Small intestine (tissue), 7 donors: ENCODE measurements around the gene GMPR2. TPM values are rescaled to one million over a fixed set of nuclear protein-coding genes. Genes with fewer than 3 reads are reported as not detected.
A peak's percentile ranks its signal among the peaks of the same experiment; 100 is the strongest.
"Not testable (repeated sequence)": the region's sequence is repeated elsewhere in the genome, so short reads cannot be mapped to it uniquely, and the experiment has no call there.

Experiments used
- DNase-seq, 2 donors: peaks; one replicate each; pipeline versions ENCODE4 v3.0.0 to v3.0.0-alpha.2; 2013
- FAIRE-seq: peaks from 2 replicates; lab custom pipeline; 2012; peaks lifted over from hg19 to GRCh38; lab: Jason Lieb, UNC
- H3K27ac ChIP-seq, 3 donors: one replicate each; pipeline ENCODE4 v1.5.1; 2013; ENCODE audit warnings: low read length in 2 of 3, mild to moderate bottlenecking in 2 of 3, control low read depth in 1 of 3, inconsistent platforms in 1 of 3, low read depth in 1 of 3, moderate library complexity in 1 of 3
- H3K27me3 ChIP-seq, 3 donors: one replicate each; pipeline ENCODE4 v1.6.1; 2013; ENCODE audit warnings: low read length in 3 of 3, inconsistent platforms in 1 of 3; ENCODE audit not compliant: control insufficient read depth in 3 of 3, insufficient read depth in 3 of 3
- H3K36me3 ChIP-seq, 3 donors: one replicate each; pipeline ENCODE4 v1.6.1; 2013; ENCODE audit warnings: low read length in 3 of 3, inconsistent platforms in 1 of 3, low read depth in 1 of 3, mild to moderate bottlenecking in 1 of 3, moderate library complexity in 1 of 3; ENCODE audit not compliant: control insufficient read depth in 3 of 3, insufficient read depth in 2 of 3
- H3K4me1 ChIP-seq, 3 donors: one replicate each; pipeline ENCODE4 v1.6.1; 2013; ENCODE audit warnings: low read length in 2 of 3, inconsistent platforms in 1 of 3, low read depth in 1 of 3, mild to moderate bottlenecking in 1 of 3, moderate library complexity in 1 of 3; ENCODE audit not compliant: control insufficient read depth in 3 of 3, insufficient read depth in 2 of 3
- H3K4me3 ChIP-seq, 3 donors: one replicate each; pipeline ENCODE4 v1.5.1; 2013; ENCODE audit warnings: low read length in 3 of 3, control low read depth in 1 of 3, inconsistent platforms in 1 of 3, low read depth in 1 of 3, mild to moderate bottlenecking in 1 of 3, moderate library complexity in 1 of 3
- H3K9me3 ChIP-seq, 2 donors: one replicate each; pipeline ENCODE4 v1.6.1; 2013; ENCODE audit warnings: low read depth in 1 of 2, low read length in 1 of 2; ENCODE audit not compliant: control insufficient read depth in 2 of 2, insufficient read depth in 1 of 2
- WGBS, 3 donors: extraction: QIAGEN DNeasy Blood & Tissue Kit; methylation state at CpG; one replicate each; pipeline ENCODE4 v1.1.7; 2013; 5-methylcytosine and 5-hydroxymethylcytosine counted together
- polyA plus RNA-seq, 4 donors: library from polyadenylated mRNA; stranded (reverse) in 3 of 4; unstranded in 1 of 4; fragments of 200-250 nt in 3 of 4; fragments of 120-200 nt in 1 of 4; gene quantifications; one replicate each; pipeline versions ENCODE4 v1.2.1 to v1.2.3, GENCODE V29; 2013
- donor health status: healthy with polysubstance abuse.
- donor health status: control.
- donor health status: control.
- donor health status: Bipolar disorder and iron deficiency.
- donor health status: healthy.

GMPR2 gene
- polyA plus RNA-seq, 4 donors, result 57.4 to 94.1 (median 76.0) TPM

- peak within 1 kb of the TSS; percentile 65 to 96 (median 86) for H3K4me3 ChIP-seq
- 0% methylated on average over 81 to 89 of the region's 89 CpGs for WGBS, 3 donors
- no peak for FAIRE-seq
Observed at GRCh38 chr14:24195186-24196070, 37.3 kb upstream of the GMPR2 start, which contains the start of gene TM9SF1. TM9SF1 (minus strand) TSS chr14:24195441; CDS start chr14:24195019, 422 bp downstream.

GRCh38 chr14:24196071-24197055 lies 36.4 kb upstream of the GMPR2 start:
- WGBS, 3 donors, result 31 to 33% (median 32%) methylated on average over 33 of the region's 33 CpGs
- Histone ChIP-seq H3K4me1 (peaks cover 0 to 26% (median 5%) of the 10 kb centered on the region in 3 donors), H3K36me3 (peaks cover 2 to 34% (median 2%) of the 10 kb centered on the region in 3 donors), H3K27me3 (no peaks in the 10 kb centered on the region), H3K27ac (peak overlapping the region; percentile 93 to 99 (median 94)), H3K9me3 (peaks cover 0 to 3% of the 10 kb centered on the region in 2 donors), H3K4me3 (peak overlapping the region; percentile 65 to 96 (median 86))
- FAIRE-seq (no peak), DNase-seq (peak; percentile 71 to 72)

More at GRCh38 chr14:24195186-24196070, 37.3 kb upstream of the GMPR2 start, which contains the start of gene TM9SF1:
- Histone ChIP-seq H3K4me1 (peaks cover 0 to 26% (median 5%) of the 10 kb centered on the region in 3 donors), H3K27me3 (no peaks in the 10 kb centered on the region), H3K9me3 (no peaks in the 10 kb centered on the region), H3K36me3 (peaks cover 2 to 32% (median 2%) of the 10 kb centered on the region in 3 donors), H3K27ac (peak within 1 kb of the TSS; percentile 93 to 99 (median 94))
- DNase-seq, result peak; percentile 85 to 97

- Histone ChIP-seq H3K27ac (peak overlapping the region in 2 of 3 donors; percentile 65 to 94), H3K9me3 (peaks cover 0 to 8% of the 10 kb centered on the region in 2 donors), H3K4me1 (peaks cover 0 to 26% (median 5%) of the 10 kb centered on the region in 3 donors), H3K27me3 (no peaks in the 10 kb centered on the region), H3K4me3 (peak overlapping the region in 1 of 3 donors; percentile 86), H3K36me3 (peaks cover 0 to 34% (median 3%) of the 10 kb centered on the region in 3 donors)
- WGBS, 3 donors, result 77 to 97% (median 82%) methylated on average over 2 of the region's 2 CpGs
- no peak for FAIRE-seq
- DNase-seq, result no peak
Observed at GRCh38 chr14:24197056-24197450, 35.7 kb upstream of the GMPR2 start.

- Histone ChIP-seq H3K9me3 (peaks cover 0 to 15% of the 10 kb centered on the region in 2 donors), H3K27me3 (no peaks in the 10 kb centered on the region), H3K4me1 (peaks cover 0 to 25% (median 5%) of the 10 kb centered on the region in 3 donors), H3K27ac (peak overlapping the region in 2 of 3 donors; percentile 41 to 81), H3K36me3 (peaks cover 0 to 24% (median 3%) of the 10 kb centered on the region in 3 donors), H3K4me3 (no peak overlapping the region)
- FAIRE-seq (no peak), DNase-seq (peak; percentile 44 to 68)
- 66 to 78% (median 77%) methylated on average over 7 of the region's 7 CpGs for WGBS, 3 donors
Observed at GRCh38 chr14:24198814-24199524, 33.8 kb upstream of the GMPR2 start.

GRCh38 chr14:24202538-24202937 lies 30.2 kb upstream of the GMPR2 start:
- H3K4me3 ChIP-seq, FAIRE-seq, H3K27me3 ChIP-seq, H3K4me1 ChIP-seq, H3K27ac ChIP-seq, DNase-seq: not testable (repeated sequence)
- H3K9me3 ChIP-seq, result peaks cover 0 to 15% of the 10 kb centered on the region in 2 donors
- peaks cover 2 to 46% (median 12%) of the 10 kb centered on the region in 3 donors for H3K36me3 ChIP-seq
- 91 to 98% (median 97%) methylated on average over 8 of the region's 8 CpGs for WGBS, 3 donors

- FAIRE-seq, DNase-seq: not testable (repeated sequence)
- WGBS, 3 donors, result 97 to 99% (median 98%) methylated on average over 13 to 16 of the region's 16 CpGs
Observed at GRCh38 chr14:24203249-24203886, 29.4 kb upstream of the GMPR2 start.

More at GRCh38 chr14:24203249-24203886, 29.4 kb upstream of the GMPR2 start:
- H3K4me3 ChIP-seq, H3K4me1 ChIP-seq, H3K27me3 ChIP-seq, H3K27ac ChIP-seq: not testable (repeated sequence)
- peaks cover 0 to 15% of the 10 kb centered on the region in 2 donors for H3K9me3 ChIP-seq
- H3K36me3 ChIP-seq, result peaks cover 2 to 51% (median 12%) of the 10 kb centered on the region in 3 donors
